Measurements from ENCODE around the gene PNP.

PNP gene

DNA sequence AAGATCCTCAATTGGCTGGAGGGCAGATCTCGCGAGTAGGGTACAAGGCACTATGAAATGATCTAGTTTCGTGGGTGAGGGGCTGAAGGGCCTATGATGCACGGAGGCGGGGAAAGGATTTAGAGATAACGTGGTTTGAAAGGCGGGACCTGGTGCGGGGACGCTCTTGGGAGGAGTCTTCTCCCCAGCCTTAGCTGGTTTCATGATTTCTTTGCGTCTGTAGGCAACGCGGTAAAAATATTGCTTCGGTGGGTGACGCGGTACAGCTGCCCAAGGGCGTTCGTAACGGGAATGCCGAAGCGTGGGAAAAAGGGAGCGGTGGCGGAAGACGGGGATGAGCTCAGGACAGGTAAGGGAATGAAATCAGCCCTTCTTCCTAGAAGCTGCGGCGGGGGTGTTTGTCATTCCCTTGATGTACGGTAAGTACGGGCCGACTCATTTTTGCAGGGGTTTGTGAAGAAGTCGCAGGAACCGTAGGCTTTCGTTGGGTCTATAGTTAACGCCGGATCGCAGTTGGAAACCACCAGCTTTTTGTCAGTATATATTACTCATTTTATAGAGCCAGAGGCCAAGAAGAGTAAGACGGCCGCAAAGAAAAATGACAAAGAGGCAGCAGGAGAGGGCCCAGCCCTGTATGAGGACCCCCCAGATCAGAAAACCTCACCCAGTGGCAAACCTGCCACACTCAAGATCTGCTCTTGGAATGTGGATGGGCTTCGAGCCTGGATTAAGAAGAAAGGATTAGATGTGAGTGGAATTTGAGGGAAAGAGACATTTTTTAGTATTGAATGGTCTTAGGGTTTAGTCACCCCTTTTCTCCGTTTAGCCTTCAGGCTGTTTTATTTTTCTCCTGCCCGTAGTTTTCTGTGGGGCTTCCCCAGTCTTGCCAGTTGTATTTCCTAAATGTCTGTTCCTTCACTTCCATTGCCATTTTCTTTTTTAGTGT is 13.6 kb upstream of the PNP start:
- peak; percentile 75 for DNase-seq

DNA sequence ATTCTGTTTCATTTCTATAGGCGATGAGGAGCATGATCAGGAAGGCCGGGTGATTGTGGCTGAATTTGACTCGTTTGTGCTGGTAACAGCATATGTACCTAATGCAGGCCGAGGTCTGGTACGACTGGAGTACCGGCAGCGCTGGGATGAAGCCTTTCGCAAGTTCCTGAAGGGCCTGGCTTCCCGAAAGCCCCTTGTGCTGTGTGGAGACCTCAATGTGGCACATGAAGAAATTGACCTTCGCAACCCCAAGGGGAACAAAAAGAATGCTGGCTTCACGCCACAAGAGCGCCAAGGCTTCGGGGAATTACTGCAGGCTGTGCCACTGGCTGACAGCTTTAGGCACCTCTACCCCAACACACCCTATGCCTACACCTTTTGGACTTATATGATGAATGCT is 12.2 kb upstream of the PNP start:
- no peak for DNase-seq

DNA sequence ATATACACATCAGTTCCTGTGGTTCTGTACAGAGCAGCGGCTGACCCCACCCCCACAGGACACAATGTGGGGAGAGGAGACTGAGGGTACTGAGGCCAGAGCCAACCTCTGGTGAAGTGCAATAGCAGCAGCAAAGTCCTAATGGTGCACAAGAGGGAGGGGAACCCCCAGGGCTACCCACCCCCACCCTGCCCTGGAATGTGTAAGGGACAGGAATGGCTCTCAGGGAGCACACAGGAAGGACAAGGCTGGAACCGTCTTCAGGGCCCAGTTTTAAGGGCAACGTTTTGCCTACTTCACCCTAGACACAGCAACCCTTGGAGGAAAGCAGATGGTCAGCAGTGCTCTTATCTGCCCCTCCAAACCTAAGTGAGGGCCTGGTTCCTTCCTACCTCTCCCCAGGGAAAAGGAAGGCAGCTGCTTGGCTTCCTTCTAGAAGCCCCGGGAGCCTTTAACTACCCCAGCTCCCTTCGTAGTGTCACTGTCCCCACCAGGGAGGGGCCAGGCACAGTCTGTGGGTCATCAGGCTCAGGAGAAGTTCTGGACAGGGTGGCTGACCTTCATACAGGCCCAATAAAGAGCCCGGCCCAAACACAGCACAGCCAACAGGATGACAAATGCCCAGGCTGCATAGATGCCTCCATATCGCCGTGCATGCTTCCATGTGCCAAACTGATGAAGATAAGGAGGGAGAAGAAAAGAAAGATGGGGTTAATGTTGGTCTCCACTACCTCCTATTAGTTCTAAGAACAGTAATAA is 11.0 kb upstream of the PNP start:
- no peak for DNase-seq

DNA sequence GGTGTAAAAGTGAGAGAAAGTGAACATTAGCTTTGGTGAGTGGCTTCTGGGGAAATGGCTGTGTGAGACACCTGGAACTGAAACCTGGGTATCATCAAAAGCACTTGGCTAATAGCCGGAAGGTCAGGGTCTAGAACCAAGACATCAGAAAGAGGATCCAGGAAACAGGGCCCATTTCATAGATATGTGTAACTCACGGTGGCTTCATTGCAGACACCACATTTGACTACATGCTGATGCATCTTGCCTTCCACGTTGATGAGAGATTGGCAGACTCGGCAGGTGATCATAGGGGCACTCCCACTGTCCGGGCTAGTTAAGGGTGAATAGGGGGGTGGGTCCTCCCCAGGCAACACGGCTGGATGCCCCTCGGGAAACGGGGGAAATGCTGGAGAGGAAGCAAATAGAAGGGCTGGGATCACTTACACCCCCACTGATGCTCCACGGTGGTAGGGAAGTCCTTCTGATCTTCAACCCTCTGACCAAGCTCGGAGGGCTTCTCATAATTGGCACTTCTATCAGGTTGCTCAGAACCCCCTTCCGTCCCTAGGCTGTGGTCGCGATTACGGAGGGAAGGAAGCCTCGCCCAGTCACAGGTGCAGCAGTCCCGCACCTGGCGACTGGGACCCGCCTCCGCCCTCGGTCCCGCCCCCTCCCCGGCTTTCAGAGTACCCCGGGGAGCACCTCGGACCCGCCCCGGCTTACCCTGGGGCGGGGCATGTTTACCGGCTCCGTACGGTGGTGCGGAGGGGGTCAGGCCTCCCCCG is 8.6 kb upstream of the PNP start:
- DNase-seq, result peak; percentile 81

DNA sequence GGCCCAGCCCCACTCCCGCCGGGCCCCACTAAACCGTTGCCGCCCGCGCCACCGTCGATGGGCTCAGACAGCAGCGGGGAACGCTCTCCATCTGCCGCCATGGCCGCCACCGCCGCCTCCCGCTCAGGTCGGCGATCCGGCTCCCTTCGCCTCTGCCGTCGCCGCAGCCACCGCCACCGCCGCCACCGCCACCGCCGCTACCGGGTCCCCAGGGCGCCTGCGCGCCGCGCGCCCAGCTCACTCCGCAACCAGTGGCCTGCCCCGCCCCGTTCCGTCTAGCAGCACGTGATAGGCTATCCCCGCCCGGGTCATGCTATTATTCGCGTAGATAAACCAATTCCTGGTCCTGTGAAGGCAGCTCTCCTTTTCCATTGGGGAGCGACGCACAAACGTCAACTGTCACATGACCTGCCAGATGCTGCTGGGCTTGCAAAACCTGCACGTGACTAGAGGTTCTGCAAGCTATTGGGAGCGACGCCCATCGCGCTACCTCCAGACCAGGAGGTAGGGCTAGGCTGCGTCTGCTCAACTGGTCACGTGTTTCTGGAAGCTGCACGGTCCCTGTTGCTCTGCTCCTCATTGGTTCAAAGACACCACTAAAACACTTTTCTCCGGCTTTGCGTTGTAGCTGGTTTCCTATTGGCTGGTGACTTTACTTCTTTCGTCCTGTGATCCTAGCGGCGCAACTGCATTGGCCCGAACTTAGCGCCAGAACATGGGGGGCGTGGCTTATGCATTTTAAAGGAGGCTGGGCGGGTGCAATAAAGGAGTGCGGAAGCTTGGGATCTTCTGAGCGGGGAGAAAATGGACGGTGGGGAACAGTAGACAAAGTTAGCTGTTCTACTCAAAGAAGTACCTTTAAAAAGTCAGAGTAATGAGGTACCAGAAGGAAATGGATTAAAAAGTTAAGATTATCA is 7.7 kb upstream of the PNP start, which contains the start of gene PIP4P1:
Gene PIP4P1 (minus strand): TSS at position 210 of the 917 bp plus-strand sequence. CDS start 109 bp downstream, at position 101.
- DNase-seq, result peak; percentile 97

DNA sequence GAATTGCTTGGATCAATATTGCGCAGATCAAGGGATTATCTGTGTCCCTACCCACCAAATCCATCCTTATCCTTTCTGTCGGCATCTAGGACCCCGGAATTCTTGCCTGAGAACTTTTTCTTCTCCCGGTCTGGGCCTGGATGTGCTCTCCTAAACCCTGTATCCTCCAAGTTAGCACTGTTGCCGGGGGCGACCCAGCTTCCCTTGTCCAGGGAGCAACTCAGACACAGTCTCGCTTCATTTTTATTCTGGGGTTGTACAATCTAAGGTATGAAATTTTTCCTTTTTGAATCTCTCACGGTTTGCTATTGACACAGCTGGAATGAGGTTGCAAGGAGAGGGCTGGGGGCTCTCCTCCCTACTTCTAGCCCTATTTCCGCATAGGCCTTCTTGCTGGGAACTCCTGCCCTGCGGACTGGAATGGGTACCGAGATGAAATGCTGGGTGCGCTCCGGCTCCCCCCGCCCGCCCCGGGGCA is 403 bp upstream of the PNP start:
- DNase-seq, result no peak

DNA sequence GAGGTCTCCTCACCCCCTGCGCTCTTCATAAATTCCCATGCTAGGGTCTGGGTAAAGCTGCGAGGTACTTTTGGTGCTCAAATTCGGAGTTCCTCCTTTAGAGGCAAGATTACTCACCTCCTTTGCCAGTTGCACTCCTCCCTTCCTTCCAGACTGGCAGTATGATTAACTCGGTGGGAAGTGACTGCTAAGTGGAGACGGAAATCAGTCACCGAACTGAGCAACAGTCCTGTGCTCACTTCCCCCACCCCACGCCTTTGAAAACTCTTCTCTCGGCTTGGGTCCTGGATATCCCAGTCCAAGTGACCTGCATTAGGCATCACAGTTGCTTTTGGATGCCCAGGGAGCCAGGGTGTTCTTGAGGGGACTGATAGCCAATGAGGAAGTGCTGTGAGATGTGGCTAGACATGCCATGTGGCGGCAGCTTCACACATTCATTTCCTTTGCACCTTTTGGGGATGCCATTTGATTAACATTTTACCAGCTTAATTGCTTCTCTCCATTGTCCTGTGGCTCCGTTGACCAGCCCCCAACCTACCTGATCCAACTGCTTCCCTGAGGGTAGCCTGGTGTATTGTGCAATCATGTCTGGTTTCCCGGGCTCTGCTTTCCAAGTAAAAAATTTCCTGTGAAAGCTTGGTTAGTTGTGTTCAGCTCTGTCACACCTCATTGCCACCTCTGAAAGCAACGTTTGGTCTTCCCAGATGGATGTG is 840 bp downstream of the PNP start:
- peak; percentile 45 for DNase-seq

DNA sequence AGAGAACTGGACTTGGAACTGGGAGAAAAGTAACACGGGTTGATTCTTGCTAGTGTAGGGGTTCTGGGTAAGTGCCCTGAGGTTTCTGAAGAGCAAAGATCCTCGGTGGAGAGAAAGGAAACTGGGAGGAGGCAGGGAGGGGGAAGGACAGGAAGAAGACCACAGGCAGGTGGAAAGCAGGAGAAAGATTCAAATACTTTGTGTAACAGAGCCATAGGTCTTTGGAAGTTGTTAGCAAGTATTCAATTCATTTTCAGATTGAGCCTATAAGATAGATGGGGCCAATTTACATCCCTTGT is 1.3 kb downstream of the PNP start:
- no peak for DNase-seq

DNA sequence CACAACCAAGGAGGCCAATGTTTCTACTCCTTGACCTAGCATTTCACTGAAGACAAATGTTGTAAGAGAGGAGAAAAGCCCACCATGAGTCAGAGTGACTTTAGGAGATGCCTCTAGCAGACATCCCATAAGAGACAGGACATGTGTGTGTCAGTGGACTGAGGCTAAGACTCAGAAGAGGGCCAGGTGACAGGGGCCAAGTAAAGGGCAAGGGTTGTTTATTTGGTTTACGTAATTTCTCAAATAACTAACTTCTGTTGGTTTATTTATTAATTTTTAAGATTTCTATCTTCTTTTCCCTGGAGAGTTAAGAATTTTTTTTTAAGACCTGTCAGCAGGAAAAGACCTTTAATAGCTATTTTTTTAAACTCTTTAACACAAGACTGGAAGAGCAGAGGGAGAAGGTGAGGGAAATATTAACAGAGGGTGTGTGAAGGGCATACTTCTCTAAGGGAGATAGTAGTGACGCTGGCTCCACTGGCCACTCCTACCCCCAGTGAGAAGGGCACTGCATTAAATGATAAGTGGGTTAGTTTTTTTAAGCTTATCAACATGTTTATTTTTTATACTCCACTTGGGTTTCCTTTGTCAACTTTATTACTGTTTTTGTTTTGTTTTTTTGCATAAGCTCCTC is 3.4 kb downstream of the PNP start:
- no peak for DNase-seq

DNA sequence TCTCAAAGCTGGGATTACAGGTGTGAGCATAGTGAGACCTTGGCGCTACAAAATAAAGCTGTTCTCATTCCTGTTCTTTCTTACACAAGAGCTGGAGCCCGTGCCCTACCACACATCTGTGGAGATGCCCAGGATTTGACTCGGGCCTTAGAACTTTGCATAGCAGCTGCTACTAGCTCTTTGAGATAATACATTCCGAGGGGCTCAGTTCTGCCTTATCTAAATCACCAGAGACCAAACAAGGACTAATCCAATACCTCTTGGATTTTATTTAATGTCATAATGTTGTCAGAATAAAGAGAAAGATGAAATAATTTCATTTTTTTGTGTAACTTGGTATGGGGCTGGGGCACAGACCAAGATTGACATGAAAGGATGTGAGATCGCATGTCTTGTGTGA is 7.6 kb downstream of the PNP start:
- DNase-seq, result no peak

DNA sequence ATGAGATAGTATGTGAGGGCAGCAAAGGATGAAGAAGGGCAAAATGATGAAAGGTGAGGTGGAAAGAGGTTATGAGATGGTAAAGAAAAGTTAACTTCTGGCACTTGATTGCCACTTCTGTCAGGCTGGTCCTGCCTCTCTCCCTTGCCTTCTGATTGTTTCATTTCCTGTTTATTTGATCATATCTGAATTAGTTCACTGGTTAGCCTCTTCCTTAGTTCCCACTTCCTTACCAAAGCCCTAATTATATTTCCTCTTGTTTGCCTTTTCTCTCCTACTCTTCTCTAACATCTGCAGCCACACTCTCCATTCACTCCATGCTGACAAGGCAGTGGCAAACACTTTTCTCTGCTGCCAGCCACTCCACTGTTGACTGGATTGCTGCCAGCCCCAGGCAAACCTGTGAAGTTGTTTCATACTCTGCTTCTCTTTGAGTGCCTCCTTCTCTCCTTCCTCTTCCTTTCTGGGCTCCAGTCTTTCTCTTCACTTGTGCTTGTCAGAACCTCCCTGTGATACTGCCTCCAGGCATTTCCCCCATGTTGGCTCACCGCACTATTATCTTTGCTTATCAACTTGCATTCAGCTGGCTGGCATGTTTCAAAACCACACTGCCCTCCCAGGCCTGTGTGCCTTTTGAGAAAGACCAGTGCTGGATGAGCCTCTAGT is 8.1 kb downstream of the PNP start:
- DNase-seq, result peak; percentile 45

DNA sequence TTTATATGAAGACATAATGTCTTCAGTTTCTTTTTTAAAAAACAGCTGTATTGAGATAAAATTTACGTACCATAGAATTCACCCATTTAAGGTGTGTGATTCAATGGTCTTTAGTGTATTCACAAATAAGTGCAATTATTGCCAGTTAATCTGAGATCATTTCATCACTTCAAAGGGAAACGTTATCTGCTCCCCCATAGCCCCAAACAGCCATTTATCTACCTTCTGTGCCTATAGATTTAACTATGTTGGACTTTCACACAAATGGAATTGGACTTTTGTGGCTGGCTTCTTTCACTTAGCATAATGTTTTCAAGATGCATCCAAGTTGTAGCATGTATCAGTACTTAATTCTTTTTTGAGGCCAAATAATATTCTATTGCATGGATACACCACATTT is 9.7 kb downstream of the PNP start:
- DNase-seq, result no peak

DNA sequence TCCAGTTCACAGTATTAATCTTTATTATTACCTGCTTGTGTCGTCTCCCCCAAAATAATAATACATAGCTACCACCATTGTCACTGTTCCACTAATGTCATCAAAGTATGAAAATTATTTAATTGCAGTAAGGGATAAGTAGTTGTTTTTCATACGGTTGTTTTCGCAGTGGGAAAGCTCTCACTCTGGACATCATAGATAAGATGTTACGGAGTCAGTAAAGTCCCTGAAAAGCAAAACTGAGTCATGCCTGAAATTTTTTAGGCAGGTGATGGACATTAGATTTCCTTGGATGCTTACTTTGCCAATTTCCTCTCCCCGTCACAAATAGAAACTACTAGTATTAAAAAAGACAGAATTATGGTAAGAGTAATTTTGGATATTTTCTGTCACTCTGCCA is 13.2 kb downstream of the PNP start:
- DNase-seq, result no peak

DNA sequence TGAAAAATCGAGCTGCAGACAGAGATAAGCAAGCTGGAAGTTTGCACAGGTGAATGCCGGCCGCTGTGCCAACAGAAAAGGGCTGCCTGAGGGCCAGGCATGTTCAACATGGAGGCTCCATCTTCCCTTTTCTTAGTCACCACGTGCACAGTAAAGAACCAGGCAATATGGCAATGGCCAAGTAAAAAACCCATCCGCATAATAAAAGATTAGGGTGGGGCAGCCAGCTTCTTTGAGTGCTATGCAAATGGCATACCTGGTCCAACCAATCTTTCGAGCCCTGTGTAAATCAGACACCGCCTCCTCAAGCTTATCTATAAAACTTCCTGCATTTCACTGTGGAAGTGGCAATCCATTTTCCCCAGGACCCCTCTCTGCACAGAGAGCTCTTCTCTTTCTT is 16.7 kb downstream of the PNP start:
- DNase-seq, result no peak

DNA sequence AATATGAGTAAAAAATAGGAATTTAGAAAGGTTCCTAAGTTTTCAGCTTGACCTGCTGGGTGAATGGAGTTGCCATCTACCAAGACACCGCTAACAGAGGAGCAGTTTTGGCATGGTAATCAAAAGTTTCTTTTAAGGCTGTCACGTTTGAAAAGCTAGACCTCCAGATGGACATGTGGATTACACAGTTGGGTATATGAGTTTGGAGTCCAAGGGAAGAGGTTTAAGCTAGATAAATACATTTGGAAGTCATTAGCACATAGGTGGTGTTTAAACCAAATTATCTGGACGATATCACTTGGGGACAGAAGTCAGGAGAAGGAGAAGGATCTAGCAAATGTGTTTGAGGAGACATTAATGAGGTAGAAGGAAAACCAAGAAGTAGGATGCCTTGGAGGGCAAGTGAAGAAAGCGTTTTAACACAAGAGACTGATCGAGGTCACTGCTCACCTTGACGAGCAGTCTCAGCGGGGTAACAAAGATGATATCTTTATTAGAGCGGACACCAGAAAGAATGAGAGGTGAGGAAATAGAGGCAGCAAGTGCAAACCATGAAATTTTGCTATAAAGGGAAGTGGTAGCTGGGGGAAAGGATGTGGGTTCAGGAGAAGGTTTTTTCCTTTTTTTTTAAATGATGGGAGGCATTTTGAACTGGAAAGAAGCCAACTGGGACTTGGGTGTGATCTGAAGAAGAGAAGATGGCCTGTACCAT is 17.6 kb downstream of the PNP start:
- DNase-seq, result no peak

DNA sequence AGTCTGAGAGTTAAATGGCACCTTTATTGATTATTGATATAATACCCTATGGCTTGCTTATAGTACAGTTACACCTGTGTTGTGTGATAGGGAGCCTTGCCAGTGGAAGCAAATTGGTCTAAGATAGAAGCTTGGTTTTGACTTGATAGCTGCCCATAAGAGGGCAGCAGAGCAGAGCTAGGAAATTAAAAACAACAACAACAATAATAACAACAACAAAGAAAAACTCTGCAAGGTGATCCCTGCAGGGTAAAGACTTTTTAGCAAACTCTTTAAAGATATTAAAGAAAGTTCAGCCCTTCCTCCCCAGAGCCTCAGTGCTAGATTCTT is 18.2 kb downstream of the PNP start:
- DNase-seq, result no peak

DNA sequence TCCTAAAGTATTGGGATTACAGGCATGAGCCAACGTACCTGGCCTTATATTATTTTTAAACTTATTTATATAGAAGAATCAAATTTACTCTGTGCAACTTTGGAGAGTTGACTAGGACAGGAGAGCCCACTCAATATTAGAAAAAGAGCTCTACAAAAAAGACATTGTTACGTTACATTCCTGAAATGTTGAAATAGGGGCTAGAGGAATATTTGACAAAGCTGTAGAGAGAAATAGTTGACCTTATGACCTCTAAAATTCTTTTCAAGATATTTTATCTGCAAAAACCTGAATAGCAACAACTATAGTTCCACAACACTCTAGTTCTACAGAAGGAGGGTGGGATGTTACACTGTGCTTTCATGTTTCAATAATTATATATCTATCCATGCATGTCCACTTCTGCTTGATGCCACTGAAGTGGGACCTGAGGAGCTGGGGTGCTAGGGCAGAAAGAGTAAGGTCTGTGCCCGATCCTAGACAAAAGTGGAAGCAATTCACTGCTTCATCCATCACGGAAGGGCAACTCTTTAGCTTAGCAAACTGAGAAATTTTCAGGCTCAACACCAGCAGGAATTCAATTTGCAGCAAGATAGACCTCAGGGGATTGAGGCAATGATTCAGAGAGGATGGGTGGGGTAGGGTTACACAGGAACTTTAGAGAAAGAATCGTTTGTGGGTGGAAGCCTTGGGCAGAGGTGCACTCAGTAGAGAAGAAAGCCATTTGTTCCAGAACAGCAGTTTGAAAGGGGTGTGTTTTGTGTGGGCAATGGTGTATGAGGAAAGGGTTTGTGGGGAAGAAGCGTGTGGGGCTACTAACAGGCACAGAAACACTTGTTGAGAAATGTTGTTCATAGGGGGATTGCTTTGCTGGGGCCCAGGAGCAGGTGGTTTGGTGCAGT is 20.1 kb downstream of the PNP start:
- DNase-seq, result no peak

DNA sequence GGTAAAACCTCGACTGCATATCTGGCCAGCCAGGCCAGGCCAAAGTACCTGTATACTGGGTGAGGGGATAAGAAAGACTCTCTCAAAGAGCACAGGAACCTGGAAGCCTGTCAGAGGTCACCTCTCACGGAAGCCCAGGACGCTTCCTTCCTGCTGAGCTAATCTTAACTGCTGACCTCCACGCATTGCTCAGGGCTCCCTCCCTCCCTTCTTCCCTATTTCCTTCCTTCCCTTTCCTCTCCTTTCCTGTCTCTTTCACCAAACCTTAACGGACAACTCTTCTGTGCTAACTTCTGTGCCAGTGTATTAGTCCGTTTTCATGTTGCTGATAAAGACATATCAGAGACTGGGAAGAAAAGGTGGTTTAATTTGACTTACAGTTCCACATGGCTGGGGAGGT is 21.4 kb downstream of the PNP start:
- DNase-seq, result no peak

DNA sequence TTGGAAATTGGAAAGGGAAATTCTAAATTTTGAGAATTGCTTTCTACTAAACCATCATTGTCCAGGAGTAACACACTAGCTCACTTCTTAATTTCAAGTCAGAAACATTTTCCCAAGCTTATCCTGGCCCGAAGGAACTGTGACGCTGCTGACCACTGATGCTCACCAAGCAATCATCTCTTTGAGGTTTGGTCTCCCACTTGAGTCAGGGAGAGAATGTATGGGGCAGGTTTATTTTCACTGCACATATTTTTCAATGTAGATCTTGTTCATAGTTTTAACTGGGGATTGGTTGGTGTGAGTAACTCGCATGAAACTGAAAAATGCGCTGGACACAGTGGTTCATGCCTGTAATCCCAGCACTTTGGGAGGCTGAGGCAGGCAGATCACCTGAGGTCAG is 23.3 kb downstream of the PNP start:
- no peak for DNase-seq
